ENCODE measurements around the gene MBL2. TPM values are rescaled to one million over a fixed set of nuclear protein-coding genes. Genes with fewer than 3 reads are reported as not detected.

MBL2 gene
- total RNA-seq, 1 donor from 2014 or later, result not detected

DNA sequence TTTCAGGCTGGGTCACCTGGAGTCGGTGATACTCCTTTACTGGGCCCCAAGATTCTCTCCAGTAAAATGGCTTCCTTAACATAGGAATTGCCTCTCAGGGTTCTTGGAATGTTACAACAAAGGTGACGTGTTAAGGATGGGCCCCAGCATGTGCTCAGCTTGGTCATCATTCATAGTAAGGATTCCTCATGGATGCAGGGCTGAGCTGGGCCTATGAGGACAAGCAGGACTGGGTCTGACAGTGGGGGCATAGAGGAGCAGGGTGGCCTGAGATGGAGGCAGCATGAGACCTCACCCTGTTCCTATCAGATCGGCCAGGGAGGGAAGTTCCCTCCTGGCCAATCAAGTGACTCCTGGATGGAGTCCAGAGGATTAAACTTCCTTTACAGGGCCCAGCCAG lies 12.8 kb upstream of the MBL2 start:
- no peaks in the 10 kb centered on the region for H3K36me3 ChIP-seq (ENCODE audit: control insufficient read depth in 3 of 3, insufficient read depth in 3 of 3, low read length in 3 of 3)
- no peak overlapping the region for H3K9ac ChIP-seq (ENCODE audit: low read depth in 1 of 3, low read length in 3 of 3)
- H3K27ac ChIP-seq (ENCODE audit: low read depth, low read length), result no peak overlapping the region
- no peak overlapping the region for H3K4me3 ChIP-seq (ENCODE audit: low read length in 3 of 3)
- H3K9me3 ChIP-seq (ENCODE audit: control insufficient read depth in 3 of 3, low read length in 3 of 3), result no peaks in the 10 kb centered on the region
- no peaks in the 10 kb centered on the region for H3K27me3 ChIP-seq (ENCODE audit: control insufficient read depth in 3 of 3, insufficient read depth in 3 of 3, low read length in 3 of 3)
- H3K4me1 ChIP-seq (ENCODE audit: control insufficient read depth in 3 of 3, insufficient read depth in 3 of 3, low read length in 3 of 3), result no peaks in the 10 kb centered on the region

DNA sequence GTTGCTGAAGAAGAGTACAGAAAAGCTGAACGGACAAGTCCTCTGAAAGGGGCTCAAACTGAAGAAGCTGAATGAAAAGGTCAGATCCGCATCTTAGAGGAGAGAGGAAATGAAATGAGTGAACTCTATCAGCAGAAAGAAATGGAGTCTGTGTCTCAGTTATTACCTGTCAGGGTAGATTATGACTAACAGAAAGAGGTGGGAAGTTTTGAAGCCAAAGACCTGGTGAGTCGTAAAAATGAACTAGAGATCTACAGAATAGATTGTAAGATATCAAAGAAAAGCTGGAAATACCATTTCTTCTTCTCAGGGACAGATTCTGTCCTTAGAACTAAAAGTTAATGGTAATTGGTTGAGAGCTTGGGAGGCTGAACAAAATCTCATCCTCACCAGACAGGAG lies 11.1 kb upstream of the MBL2 start:
- Histone ChIP-seq H3K9me3 (ENCODE audit: control insufficient read depth in 3 of 3, low read length in 3 of 3) (no peaks in the 10 kb centered on the region), H3K27me3 (ENCODE audit: control insufficient read depth in 3 of 3, insufficient read depth in 3 of 3, low read length in 3 of 3) (peaks cover 0 to 6% (median 3%) of the 10 kb centered on the region in 3 donors), H3K36me3 (ENCODE audit: control insufficient read depth in 3 of 3, insufficient read depth in 3 of 3, low read length in 3 of 3) (no peaks in the 10 kb centered on the region), H3K4me3 (ENCODE audit: low read length in 3 of 3) (no peak overlapping the region), H3K9ac (ENCODE audit: low read depth in 1 of 3, low read length in 3 of 3) (no peak overlapping the region), H3K27ac (ENCODE audit: low read depth, low read length) (no peak overlapping the region), H3K4me1 (ENCODE audit: control insufficient read depth in 3 of 3, insufficient read depth in 3 of 3, low read length in 3 of 3) (no peaks in the 10 kb centered on the region)

DNA sequence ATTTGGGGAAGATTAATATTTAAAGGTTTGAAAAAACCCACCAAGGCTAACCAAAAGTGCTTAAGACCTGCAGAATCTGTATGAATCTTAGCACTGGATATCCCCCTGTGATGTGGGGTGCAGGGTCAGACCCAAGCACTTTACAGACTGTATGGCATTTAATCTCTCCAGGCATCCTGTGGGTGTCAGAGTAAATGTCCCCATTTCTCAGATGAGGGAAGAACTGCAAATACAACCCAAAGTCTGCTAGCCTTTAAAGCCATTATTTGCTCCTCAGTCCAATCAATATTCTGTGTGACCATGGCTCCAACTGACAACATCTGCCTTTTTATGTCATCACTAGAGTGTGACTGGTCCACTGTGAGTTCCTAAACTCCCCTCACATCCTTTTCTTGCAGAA lies 10.0 kb upstream of the MBL2 start:
- H3K27me3 ChIP-seq (ENCODE audit: control insufficient read depth in 3 of 3, insufficient read depth in 3 of 3, low read length in 3 of 3), result peaks cover 0 to 11% (median 9%) of the 10 kb centered on the region in 3 donors
- no peaks in the 10 kb centered on the region for H3K9me3 ChIP-seq (ENCODE audit: control insufficient read depth in 3 of 3, low read length in 3 of 3)
- no peak overlapping the region for H3K4me3 ChIP-seq (ENCODE audit: low read length in 3 of 3)
- no peaks in the 10 kb centered on the region for H3K36me3 ChIP-seq (ENCODE audit: control insufficient read depth in 3 of 3, insufficient read depth in 3 of 3, low read length in 3 of 3)
- H3K4me1 ChIP-seq (ENCODE audit: control insufficient read depth in 3 of 3, insufficient read depth in 3 of 3, low read length in 3 of 3), result no peaks in the 10 kb centered on the region
- no peak overlapping the region for H3K9ac ChIP-seq (ENCODE audit: low read depth in 1 of 3, low read length in 3 of 3)
- no peak overlapping the region for H3K27ac ChIP-seq (ENCODE audit: low read depth, low read length)

DNA sequence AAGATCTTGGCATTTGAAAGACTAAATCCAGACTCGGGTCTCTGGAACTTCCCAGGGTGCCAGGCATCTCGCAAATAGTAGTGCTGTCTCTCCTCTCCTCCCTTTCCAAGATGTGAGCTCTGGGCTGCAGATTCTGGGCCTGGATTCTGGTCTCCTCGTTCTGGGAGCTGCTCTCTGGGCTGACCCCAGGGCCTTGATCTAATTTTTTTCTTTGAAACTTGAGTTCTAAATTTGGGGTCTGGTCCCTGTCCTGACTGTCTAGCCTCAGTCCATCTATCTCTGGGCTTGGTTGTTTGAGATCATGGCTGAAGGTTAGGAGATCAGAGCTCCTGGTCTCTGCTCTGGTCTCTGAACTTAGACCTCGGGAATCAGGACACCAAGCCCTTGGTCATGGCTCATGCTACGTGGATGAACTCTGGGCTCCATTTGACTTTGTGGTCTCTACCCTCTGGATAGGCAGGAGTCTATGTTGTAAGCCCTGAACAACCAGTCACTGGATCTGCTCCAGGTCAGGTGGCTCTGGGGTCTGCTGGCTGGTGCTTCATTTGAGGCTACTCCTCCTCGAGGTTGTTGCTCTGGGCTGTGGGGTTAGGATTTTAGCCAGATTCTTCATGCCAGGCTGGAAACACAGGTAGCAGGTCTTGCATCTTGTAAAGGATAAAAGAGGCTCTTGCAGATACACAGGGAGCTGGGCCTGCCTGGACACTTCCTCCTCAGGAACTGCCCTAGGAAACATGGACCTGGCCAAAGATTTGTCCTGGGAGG lies 8.0 kb upstream of the MBL2 start:
- Histone ChIP-seq H3K27me3 (ENCODE audit: control insufficient read depth in 3 of 3, insufficient read depth in 3 of 3, low read length in 3 of 3) (peaks cover 0 to 12% (median 11%) of the 10 kb centered on the region in 3 donors), H3K4me3 (ENCODE audit: low read length in 3 of 3) (no peak overlapping the region), H3K36me3 (ENCODE audit: control insufficient read depth in 3 of 3, insufficient read depth in 3 of 3, low read length in 3 of 3) (no peaks in the 10 kb centered on the region), H3K4me1 (ENCODE audit: control insufficient read depth in 3 of 3, insufficient read depth in 3 of 3, low read length in 3 of 3) (no peaks in the 10 kb centered on the region), H3K9ac (ENCODE audit: low read depth in 1 of 3, low read length in 3 of 3) (no peak overlapping the region), H3K9me3 (ENCODE audit: control insufficient read depth in 3 of 3, low read length in 3 of 3) (no peaks in the 10 kb centered on the region), H3K27ac (ENCODE audit: low read depth, low read length) (no peak overlapping the region)

DNA sequence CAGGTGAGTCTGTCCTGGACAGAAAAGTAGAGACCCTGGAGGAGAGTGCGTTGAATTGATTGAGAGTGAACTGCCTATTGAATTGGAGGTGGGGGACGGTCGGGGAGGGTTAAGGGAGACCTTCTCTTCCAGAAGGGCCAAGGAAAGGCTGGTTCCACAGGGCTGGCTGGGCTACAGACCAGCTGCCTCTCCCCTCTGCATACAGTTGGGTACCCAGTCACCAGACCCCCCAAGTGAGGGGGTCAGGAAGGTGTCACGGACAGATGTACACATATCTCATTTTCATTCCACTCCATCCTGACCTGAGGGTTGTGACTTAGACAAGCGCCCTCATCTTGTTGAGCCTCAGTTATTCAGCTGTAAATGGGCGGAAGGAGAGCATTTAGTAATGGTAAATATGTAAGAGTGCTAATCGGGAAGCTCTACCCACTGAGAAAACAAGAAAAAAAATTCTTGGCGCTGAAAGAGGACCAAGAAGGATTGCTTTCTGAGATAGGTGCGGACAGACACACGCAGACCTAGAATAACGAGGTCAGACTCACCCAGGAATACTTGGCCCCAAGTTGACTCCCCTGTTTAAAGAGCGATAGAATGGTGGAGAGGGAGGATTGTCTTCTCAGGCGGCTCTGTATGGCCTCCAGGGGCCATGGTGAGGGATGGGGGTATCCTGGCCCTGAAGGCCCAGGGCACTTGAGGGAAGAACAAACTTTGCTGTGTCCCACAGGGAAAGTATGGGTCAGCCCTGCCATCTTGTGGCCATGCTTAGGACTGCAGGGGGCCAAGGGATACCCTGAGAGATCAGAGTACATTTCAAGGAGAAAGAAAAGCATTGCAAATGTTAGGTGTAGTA lies 7.2 kb upstream of the MBL2 start:
- no peak overlapping the region for H3K27ac ChIP-seq (ENCODE audit: low read depth, low read length)
- H3K36me3 ChIP-seq (ENCODE audit: control insufficient read depth in 3 of 3, insufficient read depth in 3 of 3, low read length in 3 of 3), result no peaks in the 10 kb centered on the region
- H3K27me3 ChIP-seq (ENCODE audit: control insufficient read depth in 3 of 3, insufficient read depth in 3 of 3, low read length in 3 of 3), result peaks cover 0 to 12% (median 11%) of the 10 kb centered on the region in 3 donors
- no peaks in the 10 kb centered on the region for H3K4me1 ChIP-seq (ENCODE audit: control insufficient read depth in 3 of 3, insufficient read depth in 3 of 3, low read length in 3 of 3)
- H3K4me3 ChIP-seq (ENCODE audit: low read length in 3 of 3), result no peak overlapping the region
- H3K9me3 ChIP-seq (ENCODE audit: control insufficient read depth in 3 of 3, low read length in 3 of 3), result no peaks in the 10 kb centered on the region
- H3K9ac ChIP-seq (ENCODE audit: low read depth in 1 of 3, low read length in 3 of 3), result no peak overlapping the region

DNA sequence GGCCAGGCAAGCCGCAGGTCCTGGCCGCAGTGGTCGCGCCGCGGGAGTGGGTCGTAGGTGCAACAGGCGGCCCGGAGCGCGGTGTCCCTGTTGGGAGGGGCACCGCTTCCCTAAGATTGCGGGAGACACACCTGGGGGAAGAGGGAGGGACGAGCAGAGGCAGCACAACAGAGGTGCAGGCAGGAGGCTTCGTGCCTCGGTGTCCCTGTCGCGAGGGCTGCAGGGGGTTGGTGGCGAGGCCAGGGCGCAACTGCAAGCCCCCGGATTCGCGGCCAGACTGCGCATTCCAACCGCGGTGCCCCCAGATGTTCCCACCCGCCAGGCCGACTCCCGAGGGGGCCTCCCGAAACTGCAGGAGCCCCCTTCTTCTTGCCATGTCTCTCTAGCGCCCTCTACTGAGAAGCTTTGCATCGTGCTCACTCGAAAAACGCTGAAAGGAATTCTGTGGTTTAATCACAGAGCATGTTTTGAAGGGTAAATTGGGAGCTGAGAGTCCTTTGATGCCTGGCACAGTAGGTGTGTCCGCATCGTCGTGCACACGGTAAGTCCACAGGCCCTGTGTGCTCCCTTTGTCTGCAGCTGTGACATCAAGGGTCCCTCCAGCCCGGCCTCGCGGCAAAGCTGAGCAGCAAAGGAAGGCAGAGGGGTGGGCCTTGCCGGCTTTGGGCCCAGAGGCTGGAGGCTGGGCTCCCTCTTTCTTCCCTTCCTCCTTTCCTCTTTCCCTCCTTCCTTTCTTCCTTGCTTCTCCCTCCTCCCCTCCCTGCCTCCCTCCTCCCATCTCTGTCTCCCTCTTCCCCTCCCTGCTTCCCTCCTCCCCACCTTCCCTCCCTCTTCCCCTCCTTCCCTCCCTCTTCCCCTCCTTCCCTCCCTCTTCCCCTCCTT lies 6.2 kb upstream of the MBL2 start:
- no peaks in the 10 kb centered on the region for H3K36me3 ChIP-seq (ENCODE audit: control insufficient read depth in 3 of 3, insufficient read depth in 3 of 3, low read length in 3 of 3)
- H3K9me3 ChIP-seq (ENCODE audit: control insufficient read depth in 3 of 3, low read length in 3 of 3), result no peaks in the 10 kb centered on the region
- no peak overlapping the region for H3K9ac ChIP-seq (ENCODE audit: low read depth in 1 of 3, low read length in 3 of 3)
- no peaks in the 10 kb centered on the region for H3K4me1 ChIP-seq (ENCODE audit: control insufficient read depth in 3 of 3, insufficient read depth in 3 of 3, low read length in 3 of 3)
- peaks cover 0 to 12% (median 11%) of the 10 kb centered on the region in 3 donors for H3K27me3 ChIP-seq (ENCODE audit: control insufficient read depth in 3 of 3, insufficient read depth in 3 of 3, low read length in 3 of 3)
- H3K4me3 ChIP-seq (ENCODE audit: low read length in 3 of 3), result no peak overlapping the region
- H3K27ac ChIP-seq (ENCODE audit: low read depth, low read length), result no peak overlapping the region

DNA sequence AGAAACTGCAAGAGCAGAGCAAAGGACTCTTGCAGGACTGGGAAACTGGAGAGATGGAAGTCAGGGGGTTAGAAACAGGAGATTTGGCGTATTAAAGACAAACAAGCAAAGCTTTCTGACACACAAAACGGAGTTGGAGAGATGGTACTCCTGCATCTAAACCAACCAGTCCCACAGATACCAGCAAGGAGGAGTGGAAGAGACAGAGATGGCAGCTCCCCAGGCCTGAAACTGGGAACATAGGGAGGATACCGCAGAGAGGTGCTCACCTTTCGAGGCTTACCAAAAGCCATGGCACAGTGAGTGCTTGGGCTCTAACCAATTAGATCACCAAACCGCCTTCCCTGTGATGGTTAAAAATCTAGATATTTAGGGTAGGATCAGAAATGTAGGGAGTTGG lies 4.8 kb upstream of the MBL2 start:
- Histone ChIP-seq H3K9me3 (ENCODE audit: control insufficient read depth in 3 of 3, low read length in 3 of 3) (no peaks in the 10 kb centered on the region), H3K9ac (ENCODE audit: low read depth in 1 of 3, low read length in 3 of 3) (no peak overlapping the region), H3K27me3 (ENCODE audit: control insufficient read depth in 3 of 3, insufficient read depth in 3 of 3, low read length in 3 of 3) (peaks cover 0 to 12% (median 11%) of the 10 kb centered on the region in 3 donors), H3K4me3 (ENCODE audit: low read length in 3 of 3) (no peak overlapping the region), H3K27ac (ENCODE audit: low read depth, low read length) (no peak overlapping the region), H3K36me3 (ENCODE audit: control insufficient read depth in 3 of 3, insufficient read depth in 3 of 3, low read length in 3 of 3) (no peaks in the 10 kb centered on the region), H3K4me1 (ENCODE audit: control insufficient read depth in 3 of 3, insufficient read depth in 3 of 3, low read length in 3 of 3) (no peaks in the 10 kb centered on the region)

DNA sequence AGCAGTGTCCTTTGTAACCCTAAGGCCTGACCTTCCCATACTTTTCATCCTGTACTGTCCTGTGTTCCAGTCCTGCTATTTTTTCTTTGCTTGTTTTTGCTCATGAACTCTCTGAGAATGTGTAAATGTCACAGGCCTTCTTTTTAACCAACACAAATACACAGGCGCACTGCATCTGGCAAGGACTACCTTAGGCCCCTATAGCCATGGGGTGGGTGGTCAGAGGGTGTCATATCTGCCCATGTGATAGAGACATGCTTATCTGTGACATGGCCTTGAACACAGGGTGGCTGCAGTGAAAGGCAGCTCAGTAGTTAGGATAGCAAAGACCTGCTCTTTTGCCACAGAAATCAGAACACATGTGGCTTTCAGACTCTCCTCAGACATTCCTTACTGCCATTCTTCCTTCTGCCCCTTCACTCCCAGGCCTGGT lies 3.9 kb upstream of the MBL2 start:
- Histone ChIP-seq H3K27ac (ENCODE audit: low read depth, low read length) (no peak overlapping the region), H3K9ac (ENCODE audit: low read depth in 1 of 3, low read length in 3 of 3) (no peak overlapping the region)

DNA sequence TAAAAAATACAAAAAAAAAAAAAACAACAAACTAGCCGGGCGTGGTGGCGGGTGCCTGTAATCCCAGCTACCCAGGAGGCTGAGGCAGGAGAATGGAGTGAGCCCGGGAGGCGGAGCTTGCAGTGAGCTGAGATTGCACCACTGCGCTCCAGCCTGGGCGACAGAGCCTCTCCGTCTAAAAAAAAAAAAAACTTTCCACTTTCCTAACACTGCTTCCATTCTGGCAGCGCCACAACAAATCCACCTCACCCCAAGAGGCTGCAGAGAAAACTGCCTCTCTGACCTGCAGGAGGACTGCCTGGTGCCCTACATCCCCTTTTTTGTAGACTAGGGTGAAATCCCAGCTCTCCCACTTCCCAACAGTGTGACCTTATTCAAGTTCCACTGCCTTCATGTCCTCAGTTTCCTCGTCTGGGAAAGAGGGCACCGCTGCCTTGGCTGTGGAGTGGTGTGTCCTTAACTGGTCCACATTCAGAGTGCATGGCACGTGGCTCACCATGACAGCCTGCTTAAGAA lies 2.6 kb upstream of the MBL2 start:
- H3K27ac ChIP-seq (ENCODE audit: low read depth, low read length), result no peak overlapping the region
- no peaks in the 10 kb centered on the region for H3K36me3 ChIP-seq (ENCODE audit: control insufficient read depth in 3 of 3, insufficient read depth in 3 of 3, low read length in 3 of 3)
- no peak overlapping the region for H3K4me3 ChIP-seq (ENCODE audit: low read length in 3 of 3)
- H3K9ac ChIP-seq (ENCODE audit: low read depth in 1 of 3, low read length in 3 of 3), result no peak overlapping the region
- H3K27me3 ChIP-seq (ENCODE audit: control insufficient read depth in 3 of 3, insufficient read depth in 3 of 3, low read length in 3 of 3), result peaks cover 0 to 12% (median 11%) of the 10 kb centered on the region in 3 donors
- no peaks in the 10 kb centered on the region for H3K4me1 ChIP-seq (ENCODE audit: control insufficient read depth in 3 of 3, insufficient read depth in 3 of 3, low read length in 3 of 3)
- no peaks in the 10 kb centered on the region for H3K9me3 ChIP-seq (ENCODE audit: control insufficient read depth in 3 of 3, low read length in 3 of 3)

More for the DNA sequence above, 3.9 kb upstream of the MBL2 start:
- no peaks in the 10 kb centered on the region for H3K4me1 ChIP-seq (ENCODE audit: control insufficient read depth in 3 of 3, insufficient read depth in 3 of 3, low read length in 3 of 3)
- H3K4me3 ChIP-seq (ENCODE audit: low read length in 3 of 3), result no peak overlapping the region
- no peaks in the 10 kb centered on the region for H3K9me3 ChIP-seq (ENCODE audit: control insufficient read depth in 3 of 3, low read length in 3 of 3)
- peaks cover 0 to 12% (median 11%) of the 10 kb centered on the region in 3 donors for H3K27me3 ChIP-seq (ENCODE audit: control insufficient read depth in 3 of 3, insufficient read depth in 3 of 3, low read length in 3 of 3)
- H3K36me3 ChIP-seq (ENCODE audit: control insufficient read depth in 3 of 3, insufficient read depth in 3 of 3, low read length in 3 of 3), result no peaks in the 10 kb centered on the region

Data from skeletal muscle tissue (tissue), 4 donors.